Fibroblast of lung (primary cell): ENCODE data around the gene PHLDA1. TPM values are rescaled to one million over a fixed set of nuclear protein-coding genes. Genes with fewer than 3 reads are reported as not detected.

ENCODE experiments used
- DNase-seq, 2 donors: peaks; one replicate each; pipeline versions ENCODE4 v3.0.0 to v3.0.0-alpha.2; 2010; ENCODE audit warnings: low read depth in 2 of 2
- H2AFZ ChIP-seq: 2 replicates; pipeline ENCODE4 v1.5.1; 2012; ENCODE audit warnings: low read length, control low read depth, inconsistent platforms
- H3K27ac ChIP-seq: 2 replicates; pipeline ENCODE4 v1.5.1; 2011; ENCODE audit warnings: low read length, control low read depth; ENCODE audit not compliant: insufficient read depth
- H3K27me3 ChIP-seq: 2 replicates; pipeline ENCODE4 v1.5.1; 2011; ENCODE audit warnings: mild to moderate bottlenecking, low read length; ENCODE audit not compliant: control insufficient read depth, insufficient read depth
- H3K36me3 ChIP-seq: 2 replicates; pipeline ENCODE4 v1.5.1; 2011; ENCODE audit warnings: low read length; ENCODE audit not compliant: control insufficient read depth, insufficient read depth
- H3K4me1 ChIP-seq: 2 replicates; pipeline ENCODE4 v1.5.1; 2011; ENCODE audit warnings: low read length; ENCODE audit not compliant: control insufficient read depth, insufficient read depth; ENCODE audit errors: extremely low read depth
- H3K4me2 ChIP-seq: 2 replicates; pipeline ENCODE4 v1.5.1; 2011; ENCODE audit warnings: low read length, control low read depth; ENCODE audit not compliant: insufficient read depth; ENCODE audit errors: extremely low read depth
- H3K4me3 ChIP-seq, 4 experiments: fragments of 200-600 bp in 1 of 4; sonication (generic) in 1 of 4; replicated peaks in 1 of 4; 2 replicates each; pipeline ENCODE4 v1.5.1; 2011 to 2016; ENCODE audit warnings: low read length in 4 of 4, low read depth in 3 of 4, mild to moderate bottlenecking in 3 of 4, control low read depth in 2 of 4, inconsistent platforms in 1 of 4, mixed read lengths in 1 of 4; ENCODE audit not compliant: insufficient read depth in 1 of 4; ENCODE audit errors: control extremely low read depth in 1 of 4
- H3K79me2 ChIP-seq: 2 replicates; pipeline ENCODE4 v1.5.1; 2012; ENCODE audit warnings: mild to moderate bottlenecking, low read length, inconsistent platforms; ENCODE audit not compliant: control insufficient read depth, insufficient read depth
- H3K9ac ChIP-seq: 2 replicates; pipeline ENCODE4 v1.5.1; 2011; ENCODE audit warnings: mild to moderate bottlenecking, low read length, control low read depth; ENCODE audit not compliant: insufficient read depth
- H3K9me3 ChIP-seq: 2 replicates; pipeline ENCODE4 v1.5.1; 2012; ENCODE audit warnings: low read depth, low read length; ENCODE audit not compliant: control insufficient read depth, insufficient read depth
- H4K20me1 ChIP-seq: 2 replicates; pipeline ENCODE4 v1.5.1; 2011; ENCODE audit warnings: low read length; ENCODE audit not compliant: control insufficient read depth, insufficient read depth; ENCODE audit errors: extremely low read depth
- CTCF ChIP-seq, 2 donors: IDR thresholded peaks in 1 of 2; conservative IDR thresholded peaks in 1 of 2; 1 replicate in 1 of 2; 2 replicates in 1 of 2; pipeline ENCODE4 v1.5.1; 2011 to 2012; ENCODE audit warnings: low read length in 2 of 2, control low read depth in 1 of 2, inconsistent platforms in 1 of 2, low read depth in 1 of 2, mild to moderate bottlenecking in 1 of 2
- EZH2 ChIP-seq: IDR thresholded peaks from 2 replicates; pipeline ENCODE4 v1.5.1; 2012; ENCODE audit warnings: low read length, control low read depth, mild to moderate bottlenecking; ENCODE audit errors: missing control alignments
- polyA plus RNA-seq, 2 donors: library from polyadenylated mRNA; depleted of rRNA in 1 of 2; stranded (reverse) in 1 of 2; unstranded in 1 of 2; fragments of >200 nt; gene quantifications; 2 replicates each; pipeline ENCODE4 v1.2.1, GENCODE V29; 2011 to 2012; ENCODE audit warnings: missing spikeins in 1 of 2
- total RNA-seq: library from RNA; depleted of rRNA; stranded (reverse); fragments of >200 nt; gene quantifications from 2 replicates; pipeline ENCODE4 v1.2.1, GENCODE V29; 2014

The PHLDA1 gene
- total and polyA plus RNA-seq, 2 donors (not counting 1 experiment from before 2014, with no cell fraction given), result 48.1 to 252 TPM

GRCh38 chr12:76026643-76027063 lies 4.9 kb downstream of the PHLDA1 start:
- no peaks in the 10 kb centered on the region for H3K27me3 ChIP-seq
- peak overlapping the region in 3 of 4 experiments; percentile 94 to 98 (median 95) for H3K4me3 ChIP-seq
- H2AFZ ChIP-seq, result no peak overlapping the region
- peak overlapping the region; percentile 78 for H3K4me2 ChIP-seq
- peak overlapping the region; percentile 21 for H3K9ac ChIP-seq
- no peak for TF ChIP-seq EZH2
- no peak for TF ChIP-seq CTCF (conservative IDR thresholded peaks at IDR 0.05 in 1 of 2, IDR thresholded peaks at IDR 0.05 in 1 of 2; ENCODE audit: low read depth in 1 of 2, low read length in 2 of 2)
- peak; percentile 34 to 91 for DNase-seq
- peaks cover 5% of the 10 kb centered on the region for H3K4me1 ChIP-seq
- peaks cover 48% of the 10 kb centered on the region for H3K79me2 ChIP-seq
- no peaks in the 10 kb centered on the region for H3K9me3 ChIP-seq
- peak overlapping the region; percentile 97 for H3K27ac ChIP-seq
- H3K36me3 ChIP-seq, result peaks cover 8% of the 10 kb centered on the region
- H4K20me1 ChIP-seq, result no peaks in the 10 kb centered on the region

- H3K4me1 ChIP-seq, result peaks cover 8% of the 10 kb centered on the region
- H3K9ac ChIP-seq, result no peak overlapping the region
- H3K36me3 ChIP-seq, result peaks cover 8% of the 10 kb centered on the region
- peaks cover 43% of the 10 kb centered on the region for H3K79me2 ChIP-seq
- H3K9me3 ChIP-seq, result no peaks in the 10 kb centered on the region
- TF ChIP-seq CTCF (conservative IDR thresholded peaks at IDR 0.05 in 1 of 2, IDR thresholded peaks at IDR 0.05 in 1 of 2; ENCODE audit: low read depth in 1 of 2, low read length in 2 of 2) (no peak), EZH2 (no peak)
- peak; percentile 57 to 89 for DNase-seq
- H3K27ac ChIP-seq, result peak overlapping the region; percentile 97
- no peaks in the 10 kb centered on the region for H3K27me3 ChIP-seq
- H3K4me2 ChIP-seq, result no peak overlapping the region
- H4K20me1 ChIP-seq, result no peaks in the 10 kb centered on the region
- peak overlapping the region in 2 of 4 experiments; percentile 94 to 95 for H3K4me3 ChIP-seq
- no peak overlapping the region for H2AFZ ChIP-seq
Observed at GRCh38 chr12:76025601-76026575, 5.7 kb downstream of the PHLDA1 start.

- no peaks in the 10 kb centered on the region for H3K27me3 ChIP-seq
- H3K9me3 ChIP-seq, result no peaks in the 10 kb centered on the region
- no peaks in the 10 kb centered on the region for H4K20me1 ChIP-seq
- H3K4me1 ChIP-seq, result peaks cover 12% of the 10 kb centered on the region
- peak overlapping the region; percentile 97 for H3K27ac ChIP-seq
- H2AFZ ChIP-seq, result no peak overlapping the region
- TF ChIP-seq EZH2 (no peak), CTCF (conservative IDR thresholded peaks at IDR 0.05 in 1 of 2, IDR thresholded peaks at IDR 0.05 in 1 of 2; ENCODE audit: low read depth in 1 of 2, low read length in 2 of 2) (no peak)
- no peak overlapping the region for H3K4me3 ChIP-seq
- peak; percentile 87 to 94 for DNase-seq
- peaks cover 8% of the 10 kb centered on the region for H3K36me3 ChIP-seq
- no peak overlapping the region for H3K4me2 ChIP-seq
- peaks cover 35% of the 10 kb centered on the region for H3K79me2 ChIP-seq
- no peak overlapping the region for H3K9ac ChIP-seq
Observed at GRCh38 chr12:76024942-76025600, 6.5 kb downstream of the PHLDA1 start.
